Hepatocyte (in vitro differentiated cells): ENCODE measurements around the gene NKPD1. TPM values are rescaled to one million over a fixed set of nuclear protein-coding genes. Genes with fewer than 3 reads are reported as not detected.

Experiments
- DNase-seq: peaks from one replicate; pipeline ENCODE4 v3.0.0-alpha.2; 2016; ENCODE audit warnings: low spot score
- H2AFZ ChIP-seq: fragments of 200-600 bp; sonication (generic); 2 replicates; pipeline ENCODE4 v1.6.0; 2016; ENCODE audit warnings: antibody characterized with exemption, mild to moderate bottlenecking
- H3K27ac ChIP-seq: fragments of 200-600 bp; sonication (generic); 2 replicates; pipeline ENCODE4 v1.5.1; 2016; ENCODE audit warnings: mild to moderate bottlenecking
- H3K27me3 ChIP-seq: fragments of 200-600 bp; sonication (generic); 2 replicates; pipeline ENCODE4 v1.6.1; 2016
- H3K36me3 ChIP-seq: fragments of 200-600 bp; sonication (generic); replicated peaks from 2 replicates; pipeline ENCODE4 v1.5.1; 2016; ENCODE audit warnings: low read depth; ENCODE audit not compliant: insufficient read depth
- H3K4me1 ChIP-seq: fragments of 200-600 bp; sonication (generic); 2 replicates; pipeline ENCODE4 v1.5.1; 2016; ENCODE audit warnings: mild to moderate bottlenecking, moderate library complexity; ENCODE audit not compliant: insufficient read depth
- H3K4me2 ChIP-seq: fragments of 200-600 bp; sonication (generic); 2 replicates; pipeline ENCODE4 v1.6.0; 2016
- H3K4me3 ChIP-seq: fragments of 200-600 bp; sonication (generic); 2 replicates; pipeline ENCODE4 v1.5.1; 2016; ENCODE audit warnings: mild to moderate bottlenecking
- H3K79me2 ChIP-seq: fragments of 200-600 bp; sonication (generic); 2 replicates; pipeline ENCODE4 v1.6.0; 2017; ENCODE audit warnings: mild to moderate bottlenecking
- H3K9me2 ChIP-seq: fragments of 200-600 bp; sonication (generic); replicated peaks from 2 replicates; pipeline ENCODE4 v1.6.0; 2017; ENCODE audit warnings: mild to moderate bottlenecking; ENCODE audit not compliant: insufficient read depth
- H3K9me3 ChIP-seq: fragments of 200-600 bp; sonication (generic); 2 replicates; pipeline ENCODE4 v1.5.1; 2016; ENCODE audit warnings: low read depth, mild to moderate bottlenecking
- H4K20me1 ChIP-seq: fragments of 200-600 bp; sonication (generic); 2 replicates; pipeline ENCODE4 v1.6.0; 2016; ENCODE audit warnings: mild to moderate bottlenecking; ENCODE audit not compliant: insufficient read depth, poor library complexity, severe bottlenecking
- EZH2 ChIP-seq: fragments of 200-600 bp; sonication (generic); IDR thresholded peaks from 2 replicates; pipeline ENCODE4 v1.6.1; 2016; ENCODE audit warnings: antibody characterized with exemption, mild to moderate bottlenecking, borderline replicate concordance
- EZH2phosphoT487 ChIP-seq: fragments of 200-600 bp; sonication (generic); IDR thresholded peaks from one replicate; pipeline ENCODE4 v1.6.1; 2018; ENCODE audit warnings: antibody characterized with exemption, mild to moderate bottlenecking, low read depth, moderate library complexity; ENCODE audit not compliant: unreplicated experiment, severe bottlenecking
- WGBS: methylation state at CpG from one replicate; pipeline ENCODE4 v1.1.6; 2016; ENCODE audit warnings: low lambda C conversion rate; ENCODE audit errors: missing lambda C conversion rate; 5-methylcytosine and 5-hydroxymethylcytosine counted together
- polyA plus RNA-seq: library from polyadenylated mRNA; unstranded; fragments of >200 nt; fragmentation: Nextera tagmentation; extraction: Ambion mirVana; gene quantifications from 2 replicates; pipeline ENCODE4 v1.2.1, GENCODE V29; 2016
- total RNA-seq: library from RNA; depleted of rRNA; stranded (reverse); fragments of >200 nt; gene quantifications from 2 replicates; pipeline ENCODE4 v1.2.3, GENCODE V29; 2014
- TF ChIP-seq, protein P1 (sequence below): fragments of 200-600 bp; sonication (generic); IDR thresholded peaks from 2 replicates; pipeline ENCODE4 v1.5.1; 2016; ENCODE audit warnings: antibody characterized with exemption, mild to moderate bottlenecking; ENCODE audit not compliant: poor library complexity

The NKPD1 gene
- total and polyA plus RNA-seq, 2 experiments from 2014 or later: 0.27 to 0.50 TPM

DNA sequence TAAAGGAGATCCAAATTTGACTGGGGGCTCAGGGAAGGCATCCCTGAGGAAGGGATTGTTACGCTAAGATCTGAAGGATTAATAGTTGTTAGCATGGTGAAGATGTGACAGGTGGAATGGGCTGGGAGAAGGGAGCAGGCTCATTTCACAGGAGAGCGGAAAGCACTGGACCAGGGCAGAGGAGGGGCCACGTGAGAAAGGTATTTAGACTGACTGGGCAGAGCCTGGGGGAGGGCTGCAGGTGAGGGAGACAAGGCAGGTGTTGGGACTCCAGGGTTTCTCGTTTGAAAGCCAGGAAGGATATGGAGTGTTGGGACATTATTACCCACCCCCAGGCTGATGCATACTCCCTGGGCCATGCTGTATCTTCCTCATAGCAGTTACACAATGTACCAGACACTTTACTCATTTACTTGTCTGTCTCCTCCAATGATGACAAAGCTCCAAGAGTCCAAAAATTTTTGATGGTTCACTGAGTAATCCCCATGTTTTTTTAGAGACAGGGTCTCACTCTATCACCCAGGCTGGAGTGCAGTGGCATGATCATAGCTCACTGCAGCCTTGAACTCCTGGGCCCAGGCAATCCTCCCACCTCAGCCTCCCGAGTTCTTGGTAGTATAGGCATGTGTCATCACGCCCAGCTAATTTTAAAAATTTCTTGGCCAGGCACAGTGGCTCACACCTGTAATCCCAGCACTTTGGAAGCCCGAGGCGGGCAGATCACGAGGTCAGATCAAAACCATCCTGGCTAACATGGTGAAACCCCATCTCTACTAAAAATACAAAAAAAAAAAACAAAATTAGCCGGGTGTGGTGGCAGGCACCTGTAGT is 14.9 kb upstream of the NKPD1 start:
- Histone ChIP-seq H3K4me1 (peaks cover 10% of the 10 kb centered on the region), H3K4me3 (no peak overlapping the region), H3K36me3 (no peaks in the 10 kb centered on the region), H4K20me1 (no peaks in the 10 kb centered on the region), H3K27me3 (no peaks in the 10 kb centered on the region), H3K9me3 (no peaks in the 10 kb centered on the region), H3K9me2 (no peaks in the 10 kb centered on the region), H3K4me2 (no peak overlapping the region), H2AFZ (no peak overlapping the region), H3K79me2 (peaks cover 25% of the 10 kb centered on the region), H3K27ac (no peak overlapping the region)
- WGBS: 89% methylated on average over 10 of the region's 10 CpGs
- no peak for DNase-seq
- TF ChIP-seq, protein P1, sequence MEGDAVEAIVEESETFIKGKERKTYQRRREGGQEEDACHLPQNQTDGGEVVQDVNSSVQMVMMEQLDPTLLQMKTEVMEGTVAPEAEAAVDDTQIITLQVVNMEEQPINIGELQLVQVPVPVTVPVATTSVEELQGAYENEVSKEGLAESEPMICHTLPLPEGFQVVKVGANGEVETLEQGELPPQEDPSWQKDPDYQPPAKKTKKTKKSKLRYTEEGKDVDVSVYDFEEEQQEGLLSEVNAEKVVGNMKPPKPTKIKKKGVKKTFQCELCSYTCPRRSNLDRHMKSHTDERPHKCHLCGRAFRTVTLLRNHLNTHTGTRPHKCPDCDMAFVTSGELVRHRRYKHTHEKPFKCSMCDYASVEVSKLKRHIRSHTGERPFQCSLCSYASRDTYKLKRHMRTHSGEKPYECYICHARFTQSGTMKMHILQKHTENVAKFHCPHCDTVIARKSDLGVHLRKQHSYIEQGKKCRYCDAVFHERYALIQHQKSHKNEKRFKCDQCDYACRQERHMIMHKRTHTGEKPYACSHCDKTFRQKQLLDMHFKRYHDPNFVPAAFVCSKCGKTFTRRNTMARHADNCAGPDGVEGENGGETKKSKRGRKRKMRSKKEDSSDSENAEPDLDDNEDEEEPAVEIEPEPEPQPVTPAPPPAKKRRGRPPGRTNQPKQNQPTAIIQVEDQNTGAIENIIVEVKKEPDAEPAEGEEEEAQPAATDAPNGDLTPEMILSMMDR: no peak
- no peak for TF ChIP-seq EZH2
- TF ChIP-seq EZH2phosphoT487: no peak

GRCh38 chr19:45173816-45174215 is 13.0 kb upstream of the NKPD1 start:
- Histone ChIP-seq H4K20me1 (no peaks in the 10 kb centered on the region), H3K27ac (no peak overlapping the region), H3K4me2 (no peak overlapping the region), H3K79me2 (peaks cover 13% of the 10 kb centered on the region), H2AFZ (no peak overlapping the region), H3K36me3 (no peaks in the 10 kb centered on the region), H3K9me2 (no peaks in the 10 kb centered on the region), H3K9me3 (no peaks in the 10 kb centered on the region), H3K4me3 (no peak overlapping the region), H3K4me1 (peaks cover 7% of the 10 kb centered on the region), H3K27me3 (no peaks in the 10 kb centered on the region)
- WGBS: 87% methylated on average over 12 of the region's 12 CpGs
- DNase-seq: no peak
- TF ChIP-seq, protein P1: no peak

- H3K9me3 ChIP-seq: no peaks in the 10 kb centered on the region
- no peaks in the 10 kb centered on the region for H3K9me2 ChIP-seq
- H4K20me1 ChIP-seq: no peaks in the 10 kb centered on the region
- no peak for DNase-seq
- H3K27ac ChIP-seq: no peak overlapping the region
- no peaks in the 10 kb centered on the region for H3K27me3 ChIP-seq
- peaks cover 13% of the 10 kb centered on the region for H3K79me2 ChIP-seq
- H3K4me2 ChIP-seq: no peak overlapping the region
- 93% methylated on average over 17 of the region's 18 CpGs for WGBS
- H2AFZ ChIP-seq: no peak overlapping the region
- H3K4me1 ChIP-seq: peaks cover 7% of the 10 kb centered on the region
- H3K4me3 ChIP-seq: no peak overlapping the region
- no peaks in the 10 kb centered on the region for H3K36me3 ChIP-seq
- TF ChIP-seq EZH2: no peak
Observed at GRCh38 chr19:45172611-45173208, 11.9 kb upstream of the NKPD1 start.

DNA sequence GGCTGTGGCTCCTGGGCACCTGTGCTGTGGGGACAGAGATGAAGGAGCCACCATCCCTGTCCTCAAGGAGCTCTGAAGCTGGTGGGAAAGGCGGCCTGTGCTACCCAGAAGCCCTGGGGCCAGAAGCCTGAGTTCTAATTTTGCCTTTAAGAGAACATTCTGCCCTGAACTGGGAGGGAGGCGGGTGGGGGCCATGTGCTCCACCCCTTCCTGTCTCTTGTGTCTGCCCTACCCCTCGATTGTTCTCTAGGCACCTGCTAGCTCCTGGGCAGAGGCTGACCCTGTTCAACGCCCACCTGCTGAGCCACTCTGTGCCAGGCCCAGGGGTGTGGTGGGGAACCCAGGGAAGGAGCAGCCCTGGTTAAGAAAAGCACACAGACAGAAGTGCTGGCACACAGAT is 11.4 kb upstream of the NKPD1 start:
- Histone ChIP-seq H3K4me1 (peaks cover 3% of the 10 kb centered on the region), H3K4me3 (no peak overlapping the region), H2AFZ (no peak overlapping the region), H3K4me2 (no peak overlapping the region), H4K20me1 (no peaks in the 10 kb centered on the region), H3K27ac (no peak overlapping the region), H3K27me3 (no peaks in the 10 kb centered on the region), H3K9me3 (no peaks in the 10 kb centered on the region), H3K9me2 (no peaks in the 10 kb centered on the region), H3K36me3 (no peaks in the 10 kb centered on the region), H3K79me2 (peaks cover 8% of the 10 kb centered on the region)
- WGBS: 86% methylated on average over 4 of the region's 4 CpGs
- TF ChIP-seq EZH2 (no peak), EZH2phosphoT487 (no peak)
- TF ChIP-seq, protein P1: no peak
- no peak for DNase-seq
